ENCODE results near the gene TBC1D10A. TPM values are rescaled to one million over a fixed set of nuclear protein-coding genes. Genes with fewer than 3 reads are reported as not detected.

TBC1D10A gene
- polyA plus RNA-seq, 1 of the 3 experiments (the other 2 are of a cell fraction) = 15.3 TPM

GRCh38 chr22:30324014-30324730 lies 2.6 kb downstream of the TBC1D10A start:
- DNase-seq = no peak
- CTCF ChIA-PET = interaction anchor here (0.6 to 7.7 kb wide), 3 partner anchors 13 to 63 kb away, joined by 3 to 42 read pairs (median 3); partner anchors contain the start of genes CASTOR1 and RNF215
- H3K9ac ChIP-seq = no peak overlapping the region

GRCh38 chr22:30323246-30323645 lies 3.5 kb downstream of the TBC1D10A start:
- Histone ChIP-seq H2AFZ (ENCODE audit: low read depth) (no peak overlapping the region), H3K4me2 (no peak overlapping the region), H3K27ac (ENCODE audit: low read depth in 2 of 2, low read length in 1 of 2) (no peak overlapping the region), H3K36me3 (replicated peaks in 1 of 2; ENCODE audit: control insufficient read depth in 1 of 2, insufficient read depth in 2 of 2, low read length in 1 of 2) (peaks cover 0 to 6% of the 10 kb centered on the region in 2 experiments), H3K9me2 (no peaks in the 10 kb centered on the region), H3K27me3 (ENCODE audit: insufficient read depth) (no peaks in the 10 kb centered on the region), H3K79me2 (ENCODE audit: insufficient read depth) (peaks cover 43% of the 10 kb centered on the region), H3K9me3 (no peaks in the 10 kb centered on the region), H3K4me3 (ENCODE audit: low read depth in 2 of 2, low read length in 1 of 2) (no peak overlapping the region), H3K4me1 (ENCODE audit: control insufficient read depth in 1 of 2, insufficient read depth in 2 of 2, low read depth in 1 of 2, low read length in 1 of 2) (peaks cover 0 to 25% of the 10 kb centered on the region in 2 experiments; a peak in 2 of 4 replicates), H3F3A (replicated peaks; ENCODE audit: insufficient read depth) (peaks cover 12% of the 10 kb centered on the region), H4K20me1 (ENCODE audit: insufficient read depth) (peaks cover 39% of the 10 kb centered on the region), H3K9ac (no peak overlapping the region)
- WGBS (ENCODE audit: low lambda C conversion rate) = 96% methylated on average over 3 of the region's 3 CpGs
- ChIA-PET POLR2A (no interaction called here), CTCF (interaction anchor here (0.6 to 7.7 kb wide), 3 partner anchors 12 to 35 kb away, joined by 3 to 42 read pairs (median 3); partner anchors contain the start of gene CASTOR1)
- DNase-seq = no peak
- TF ChIP-seq TCF12 (IDR thresholded peaks at IDR 0.05) = no peak
- no peak for TF ChIP-seq PBX3 (IDR thresholded peaks at IDR 0.05)
- no peak for TF ChIP-seq JUND (IDR thresholded peaks at IDR 0.05)
- TF ChIP-seq USF2 (IDR thresholded peaks at IDR 0.05; ENCODE audit: borderline replicate concordance, low read depth, low read length) = no peak
- TF ChIP-seq EZH2phosphoT487 (IDR thresholded peaks at IDR 0.05; ENCODE audit: borderline replicate concordance, low read depth) = no peak
- TF ChIP-seq REST (IDR thresholded peaks at IDR 0.05; ENCODE audit: low read depth, low read length) = no peak
- no peak for TF ChIP-seq POLR2AphosphoS5 (IDR thresholded peaks at IDR 0.05; ENCODE audit: low read depth, low read length)
- TF ChIP-seq RCOR1 (IDR thresholded peaks at IDR 0.05; ENCODE audit: low read length) = no peak
- no peak for TF ChIP-seq RAD21 (IDR thresholded peaks at IDR 0.05; ENCODE audit: low read length)

More at GRCh38 chr22:30324014-30324730, 2.6 kb downstream of the TBC1D10A start:
- no peaks in the 10 kb centered on the region for H3K27me3 ChIP-seq (ENCODE audit: insufficient read depth)
- H3K9me3 ChIP-seq = no peaks in the 10 kb centered on the region
- H3K4me1 ChIP-seq (ENCODE audit: control insufficient read depth in 1 of 2, insufficient read depth in 2 of 2, low read depth in 1 of 2, low read length in 1 of 2) = peaks cover 0 to 25% of the 10 kb centered on the region in 2 experiments; a peak in 2 of 4 replicates
- H3K36me3 ChIP-seq (replicated peaks in 1 of 2; ENCODE audit: control insufficient read depth in 1 of 2, insufficient read depth in 2 of 2, low read length in 1 of 2) = peaks cover 5 to 8% of the 10 kb centered on the region in 2 experiments
- TF ChIP-seq SIN3A (IDR thresholded peaks at IDR 0.05; ENCODE audit: borderline replicate concordance, low read depth, low read length) (no peak), TCF12 (IDR thresholded peaks at IDR 0.05) (no peak), FOXJ3 (CRISPR knock-in tag; IDR thresholded peaks at IDR 0.05) (no peak), SMC3 (IDR thresholded peaks at IDR 0.05; ENCODE audit: low read depth, low read length) (no peak), FOSL2 (IDR thresholded peaks at IDR 0.05; ENCODE audit: borderline replicate concordance, low read depth) (no peak), MXI1 (IDR thresholded peaks at IDR 0.05; ENCODE audit: low read depth, low read length) (no peak), MEF2A (IDR thresholded peaks at IDR 0.05; ENCODE audit: borderline replicate concordance, low read depth) (no peak), YY1 (IDR thresholded peaks at IDR 0.05; ENCODE audit: low read depth) (no peak), GATA2 (CRISPR knock-in tag; IDR thresholded peaks at IDR 0.05) (no peak), EP300 (IDR thresholded peaks at IDR 0.05; ENCODE audit: borderline replicate concordance in 1 of 2, low read depth in 1 of 2, low read length in 1 of 2) (no peak), IRF3 (IDR thresholded peaks at IDR 0.05; ENCODE audit: low read depth, low read length) (no peak), USF1 (IDR thresholded peaks at IDR 0.05; ENCODE audit: borderline replicate concordance, low read depth) (no peak), NFIC (IDR thresholded peaks at IDR 0.05; ENCODE audit: borderline replicate concordance) (no peak)
- POLR2A ChIA-PET = interaction anchor here (0.7 kb wide), 1 partner anchor 11 kb away, joined by 3 read pairs; no protein-coding TSS in a partner anchor
- no peak overlapping the region for H2AFZ ChIP-seq (ENCODE audit: low read depth)
- no peak overlapping the region; a peak in 1 of 4 replicates for H3K27ac ChIP-seq (ENCODE audit: low read depth in 2 of 2, low read length in 1 of 2)
- no peaks in the 10 kb centered on the region for H3K9me2 ChIP-seq
- H3K4me2 ChIP-seq = peak overlapping the region; percentile 95
- H3K4me3 ChIP-seq (ENCODE audit: low read depth in 2 of 2, low read length in 1 of 2) = peak overlapping the region in 1 of 2 experiments; percentile 79; a peak in 1 of 4 replicates
- H3K79me2 ChIP-seq (ENCODE audit: insufficient read depth) = peaks cover 41% of the 10 kb centered on the region
- peaks cover 18% of the 10 kb centered on the region for H3F3A ChIP-seq (replicated peaks; ENCODE audit: insufficient read depth)
- H4K20me1 ChIP-seq (ENCODE audit: insufficient read depth) = peaks cover 38% of the 10 kb centered on the region
- 88% methylated on average over 8 of the region's 8 CpGs for WGBS (ENCODE audit: low lambda C conversion rate)
